Measurements from ENCODE around the gene TPM4. TPM values are rescaled to one million over a fixed set of nuclear protein-coding genes. Genes with fewer than 3 reads are reported as not detected.

The TPM4 gene
- total and polyA plus RNA-seq, 2 of the 8 experiments (the other 6 are each of a cell fraction or from before 2014, with no cell fraction given) = 160 to 359 TPM

- Histone ChIP-seq H4K8ac (ENCODE audit: extremely low read depth, insufficient read depth, low read length) (no peak overlapping the region), H2AK5ac (ENCODE audit: low read depth, low read length) (no peak overlapping the region), H3K23ac (ENCODE audit: insufficient read length) (no peak overlapping the region), H3K4ac (replicated peaks; ENCODE audit: insufficient read length, low read depth, low read length) (no peak overlapping the region), H4K91ac (replicated peaks; ENCODE audit: insufficient read length, low read length) (no peak overlapping the region), H3K27me3 (replicated peaks in 1 of 4; ENCODE audit: control insufficient read depth in 3 of 4, extremely low read depth in 1 of 4, insufficient read depth in 3 of 4, low read length in 3 of 4) (no peaks in the 10 kb centered on the region), H3K9me3 (ENCODE audit: insufficient read depth in 2 of 2, low read depth in 1 of 2, low read length in 1 of 2) (no peaks in the 10 kb centered on the region), H3K18ac (ENCODE audit: extremely low read depth, low read length) (no peak overlapping the region), H2BK20ac (ENCODE audit: low read length) (no peak overlapping the region), H3K14ac (ENCODE audit: insufficient read length) (no peak overlapping the region), H2BK15ac (ENCODE audit: low read length) (no peak overlapping the region), H2AFZ (ENCODE audit: low read length) (no peak overlapping the region), H3K79me1 (ENCODE audit: low read depth, low read length) (peaks cover 14% of the 10 kb centered on the region), H2BK12ac (ENCODE audit: low read depth, low read length) (no peak overlapping the region), H3K23me2 (ENCODE audit: low read depth, low read length) (peaks cover 4% of the 10 kb centered on the region; the same call in 1 of the 2 replicates), H3K9ac (replicated peaks in 1 of 4; ENCODE audit: extremely low read depth in 1 of 4, low read depth in 3 of 4, low read length in 3 of 4) (no peak overlapping the region), H3K4me1 (replicated peaks in 1 of 4; ENCODE audit: control insufficient read depth in 3 of 4, insufficient read depth in 4 of 4, low read length in 3 of 4) (peaks cover 0 to 7% (median 2%) of the 10 kb centered on the region in 4 experiments; a peak in 5 of 7 replicates), H3K27ac (ENCODE audit: low read depth, low read length) (no peak overlapping the region), H4K5ac (ENCODE audit: insufficient read length, low read depth, low read length) (no peak overlapping the region), H2BK5ac (ENCODE audit: low read depth, low read length) (no peak overlapping the region), H3K4me3 (ENCODE audit: extremely low read depth in 1 of 4, insufficient read depth in 2 of 4, low read depth in 3 of 4, low read length in 4 of 4) (no peak overlapping the region), H3K56ac (replicated peaks; ENCODE audit: insufficient read length, low read depth, low read length) (no peak overlapping the region), H3K4me2 (ENCODE audit: insufficient read depth in 1 of 2, low read depth in 2 of 2, low read length in 2 of 2) (no peak overlapping the region), H2BK120ac (replicated peaks; ENCODE audit: low read depth, low read length) (no peak overlapping the region), H3K79me2 (ENCODE audit: control insufficient read depth in 1 of 2, insufficient read depth in 2 of 2, low read length in 2 of 2) (peaks cover 11 to 46% of the 10 kb centered on the region in 2 experiments), H3K36me3 (ENCODE audit: control insufficient read depth in 2 of 4, insufficient read depth in 4 of 4, low read length in 3 of 4) (peaks cover 5 to 8% (median 7%) of the 10 kb centered on the region in 4 experiments), H4K20me1 (replicated peaks in 1 of 2; ENCODE audit: control insufficient read depth in 1 of 2, insufficient read depth in 2 of 2, low read length in 2 of 2) (peaks cover 4 to 18% of the 10 kb centered on the region in 2 experiments)
- ChIA-PET CTCF (ENCODE audit: partially characterized antibody) (interaction anchor here (0.8 kb wide), 1 partner anchor 67 kb away, joined by 3 read pairs; no protein-coding TSS in a partner anchor), POLR2A (ENCODE audit: partially characterized antibody) (interaction anchor here (0.7 to 37.0 kb wide), 5 partner anchors 10 to 33 kb away, joined by 3 to 582 read pairs (median 4); partner anchors contain the start of gene TPM4)
- WGBS, 2 experiments (ENCODE audit: extremely low coverage in 1 of 2, insufficient coverage in 1 of 2, insufficient read length in 1 of 2, insufficient replicate concordance in 2 of 2, low coverage in 1 of 2, low lambda C conversion rate in 2 of 2, missing lambda C conversion rate in 1 of 2) = 94% methylated on average over 3 of the region's 3 CpGs; no CpG with 5 or more reads in 1 of the 2 experiments
- TF ChIP-seq NRF1 (IDR thresholded peaks at IDR 0.05; ENCODE audit: low read depth, low read length) (no peak), CBX5 (IDR thresholded peaks at IDR 0.05; ENCODE audit: low read depth, low read length) (no peak), SUZ12 (IDR thresholded peaks at IDR 0.05; ENCODE audit: low read length) (no peak), HDAC2 (IDR thresholded peaks at IDR 0.05; ENCODE audit: borderline replicate concordance in 1 of 2, low read depth in 2 of 2, low read length in 2 of 2) (no peak), CREB1 (IDR thresholded peaks at IDR 0.05) (no peak), YY1 (IDR thresholded peaks at IDR 0.05; ENCODE audit: low read depth, low read length) (no peak), USF2 (IDR thresholded peaks at IDR 0.05; ENCODE audit: low read length) (no peak), SRF (IDR thresholded peaks at IDR 0.05; ENCODE audit: low read depth, low read length) (no peak)
- no peak for FAIRE-seq
- DNase-seq (ENCODE audit: low read depth in 1 of 2, low spot score in 2 of 2) = no peak
These were observed 37.4 kb downstream of the TPM4 start for GRCh38 chr19:16113727-16114126.
